Neuron (in vitro differentiated cells): ENCODE measurements around the gene TRIM54.

Experiments
- H2AFZ ChIP-seq: one replicate; pipeline ENCODE4 v1.6.1; 2013; ENCODE audit warnings: low read depth, mild to moderate bottlenecking, inconsistent platforms, low read length, moderate library complexity
- H3K27me3 ChIP-seq: one replicate; pipeline ENCODE4 v1.6.1; 2013; ENCODE audit warnings: low read length; ENCODE audit not compliant: insufficient read depth
- H3K36me3 ChIP-seq: one replicate; pipeline ENCODE4 v1.6.1; 2013; ENCODE audit warnings: low read length; ENCODE audit not compliant: insufficient read depth
- H3K4me1 ChIP-seq: one replicate; pipeline ENCODE4 v1.6.1; 2013; ENCODE audit warnings: low read length; ENCODE audit not compliant: insufficient read depth
- H3K4me3 ChIP-seq: 2 replicates; pipeline ENCODE4 v1.5.1; 2013; ENCODE audit warnings: mild to moderate bottlenecking, low read length, moderate library complexity
- H3K9me3 ChIP-seq: one replicate; pipeline ENCODE4 v1.6.1; 2013; ENCODE audit warnings: low read length

TRIM54 gene

GRCh38 chr2:27303093-27304025, 21.1 kb downstream of the TRIM54 start:
- Histone ChIP-seq H3K27me3 (peaks cover 3% of the 10 kb centered on the region), H3K36me3 (peaks cover 4% of the 10 kb centered on the region), H2AFZ (no peak overlapping the region), H3K9me3 (no peaks in the 10 kb centered on the region), H3K4me3 (no peak overlapping the region), H3K4me1 (no peaks in the 10 kb centered on the region)

- Histone ChIP-seq H3K9me3 (no peaks in the 10 kb centered on the region), H3K4me3 (no peak overlapping the region), H3K4me1 (no peaks in the 10 kb centered on the region), H2AFZ (no peak overlapping the region), H3K27me3 (peaks cover 2% of the 10 kb centered on the region), H3K36me3 (peaks cover 8% of the 10 kb centered on the region)
Measured at GRCh38 chr2:27304488-27305240, 22.4 kb downstream of the TRIM54 start.

GRCh38 chr2:27305516-27305915, 23.3 kb downstream of the TRIM54 start:
- no peak overlapping the region for H2AFZ ChIP-seq
- H3K9me3 ChIP-seq, result no peaks in the 10 kb centered on the region
- H3K36me3 ChIP-seq, result peaks cover 11% of the 10 kb centered on the region
- no peak overlapping the region for H3K4me3 ChIP-seq
- H3K4me1 ChIP-seq, result no peaks in the 10 kb centered on the region
- peaks cover 2% of the 10 kb centered on the region for H3K27me3 ChIP-seq

GRCh38 chr2:27306136-27306535, 23.9 kb downstream of the TRIM54 start:
- Histone ChIP-seq H3K27me3 (peaks cover 2% of the 10 kb centered on the region), H3K4me1 (no peaks in the 10 kb centered on the region), H3K9me3 (no peaks in the 10 kb centered on the region), H3K4me3 (no peak overlapping the region), H2AFZ (no peak overlapping the region), H3K36me3 (peaks cover 11% of the 10 kb centered on the region)

- Histone ChIP-seq H3K9me3 (no peaks in the 10 kb centered on the region), H3K4me3 (no peak overlapping the region), H2AFZ (no peak overlapping the region), H3K27me3 (peaks cover 2% of the 10 kb centered on the region), H3K36me3 (peaks cover 17% of the 10 kb centered on the region), H3K4me1 (no peaks in the 10 kb centered on the region)
Measured at GRCh38 chr2:27306573-27307286, 24.5 kb downstream of the TRIM54 start.

- Histone ChIP-seq H2AFZ (no peak overlapping the region), H3K9me3 (no peaks in the 10 kb centered on the region), H3K4me1 (no peaks in the 10 kb centered on the region), H3K4me3 (no peak overlapping the region), H3K36me3 (peaks cover 22% of the 10 kb centered on the region), H3K27me3 (peaks cover 2% of the 10 kb centered on the region)
Measured at GRCh38 chr2:27307287-27307544, 25.0 kb downstream of the TRIM54 start.

- H3K36me3 ChIP-seq, result peaks cover 25% of the 10 kb centered on the region
- H3K27me3 ChIP-seq, result peaks cover 2% of the 10 kb centered on the region
- no peak overlapping the region for H3K4me3 ChIP-seq
- H3K4me1 ChIP-seq, result no peaks in the 10 kb centered on the region
- H2AFZ ChIP-seq, result no peak overlapping the region
- H3K9me3 ChIP-seq, result no peaks in the 10 kb centered on the region
Measured at GRCh38 chr2:27307545-27308358, 25.5 kb downstream of the TRIM54 start.

GRCh38 chr2:27308359-27308881, 26.2 kb downstream of the TRIM54 start, which contains the start of gene UCN:
TSS of gene UCN (minus strand) at chr2:27308445. CDS start at chr2:27307895, 550 bp downstream.
- H3K27me3 ChIP-seq, result peaks cover 2% of the 10 kb centered on the region
- peaks cover 25% of the 10 kb centered on the region for H3K36me3 ChIP-seq
- H3K4me1 ChIP-seq, result no peaks in the 10 kb centered on the region
- no peak within 1 kb of the TSS for H3K4me3 ChIP-seq
- H3K9me3 ChIP-seq, result no peaks in the 10 kb centered on the region
- no peak within 1 kb of the TSS for H2AFZ ChIP-seq

- H3K27me3 ChIP-seq, result peaks cover 2% of the 10 kb centered on the region
- H3K4me1 ChIP-seq, result no peaks in the 10 kb centered on the region
- H3K4me3 ChIP-seq, result no peak overlapping the region
- no peaks in the 10 kb centered on the region for H3K9me3 ChIP-seq
- H3K36me3 ChIP-seq, result peaks cover 25% of the 10 kb centered on the region
- H2AFZ ChIP-seq, result no peak overlapping the region
Measured at GRCh38 chr2:27309651-27310050, 27.4 kb downstream of the TRIM54 start.

GRCh38 chr2:27312152-27312551, 29.9 kb downstream of the TRIM54 start:
- H2AFZ ChIP-seq, result no peak overlapping the region
- no peaks in the 10 kb centered on the region for H3K9me3 ChIP-seq
- H3K36me3 ChIP-seq, result peaks cover 33% of the 10 kb centered on the region
- no peak overlapping the region for H3K4me3 ChIP-seq
- no peaks in the 10 kb centered on the region for H3K4me1 ChIP-seq
- no peaks in the 10 kb centered on the region for H3K27me3 ChIP-seq

- no peak overlapping the region for H3K4me3 ChIP-seq
- no peaks in the 10 kb centered on the region for H3K4me1 ChIP-seq
- H2AFZ ChIP-seq, result no peak overlapping the region
- no peaks in the 10 kb centered on the region for H3K9me3 ChIP-seq
- no peaks in the 10 kb centered on the region for H3K27me3 ChIP-seq
- H3K36me3 ChIP-seq, result peaks cover 29% of the 10 kb centered on the region
Measured at GRCh38 chr2:27313882-27314645, 31.8 kb downstream of the TRIM54 start.

GRCh38 chr2:27314709-27315108, 32.5 kb downstream of the TRIM54 start:
- Histone ChIP-seq H3K4me3 (no peak overlapping the region), H3K36me3 (peaks cover 25% of the 10 kb centered on the region), H3K4me1 (no peaks in the 10 kb centered on the region), H3K9me3 (no peaks in the 10 kb centered on the region), H3K27me3 (no peaks in the 10 kb centered on the region), H2AFZ (no peak overlapping the region)
